Hepatocyte (in vitro differentiated cells): Measurements from ENCODE around the gene EGLN3. TPM values are rescaled to one million over a fixed set of nuclear protein-coding genes. Genes with fewer than 3 reads are reported as not detected.

Source experiments
- DNase-seq: peaks from one replicate; pipeline ENCODE4 v3.0.0-alpha.2; 2016; ENCODE audit warnings: low spot score
- H2AFZ ChIP-seq: fragments of 200-600 bp; sonication (generic); 2 replicates; pipeline ENCODE4 v1.6.0; 2016; ENCODE audit warnings: antibody characterized with exemption, mild to moderate bottlenecking
- H3K27ac ChIP-seq: fragments of 200-600 bp; sonication (generic); 2 replicates; pipeline ENCODE4 v1.5.1; 2016; ENCODE audit warnings: mild to moderate bottlenecking
- H3K27me3 ChIP-seq: fragments of 200-600 bp; sonication (generic); 2 replicates; pipeline ENCODE4 v1.6.1; 2016
- H3K36me3 ChIP-seq: fragments of 200-600 bp; sonication (generic); replicated peaks from 2 replicates; pipeline ENCODE4 v1.5.1; 2016; ENCODE audit warnings: low read depth; ENCODE audit not compliant: insufficient read depth
- H3K4me1 ChIP-seq: fragments of 200-600 bp; sonication (generic); 2 replicates; pipeline ENCODE4 v1.5.1; 2016; ENCODE audit warnings: mild to moderate bottlenecking, moderate library complexity; ENCODE audit not compliant: insufficient read depth
- H3K4me2 ChIP-seq: fragments of 200-600 bp; sonication (generic); 2 replicates; pipeline ENCODE4 v1.6.0; 2016
- H3K4me3 ChIP-seq: fragments of 200-600 bp; sonication (generic); 2 replicates; pipeline ENCODE4 v1.5.1; 2016; ENCODE audit warnings: mild to moderate bottlenecking
- H3K79me2 ChIP-seq: fragments of 200-600 bp; sonication (generic); 2 replicates; pipeline ENCODE4 v1.6.0; 2017; ENCODE audit warnings: mild to moderate bottlenecking
- H3K9me2 ChIP-seq: fragments of 200-600 bp; sonication (generic); replicated peaks from 2 replicates; pipeline ENCODE4 v1.6.0; 2017; ENCODE audit warnings: mild to moderate bottlenecking; ENCODE audit not compliant: insufficient read depth
- H3K9me3 ChIP-seq: fragments of 200-600 bp; sonication (generic); 2 replicates; pipeline ENCODE4 v1.5.1; 2016; ENCODE audit warnings: low read depth, mild to moderate bottlenecking
- H4K20me1 ChIP-seq: fragments of 200-600 bp; sonication (generic); 2 replicates; pipeline ENCODE4 v1.6.0; 2016; ENCODE audit warnings: mild to moderate bottlenecking; ENCODE audit not compliant: insufficient read depth, poor library complexity, severe bottlenecking
- CTCF ChIP-seq: fragments of 200-600 bp; sonication (generic); IDR thresholded peaks from 2 replicates; pipeline ENCODE4 v1.5.1; 2016; ENCODE audit warnings: antibody characterized with exemption, mild to moderate bottlenecking; ENCODE audit not compliant: poor library complexity
- EZH2 ChIP-seq: fragments of 200-600 bp; sonication (generic); IDR thresholded peaks from 2 replicates; pipeline ENCODE4 v1.6.1; 2016; ENCODE audit warnings: antibody characterized with exemption, mild to moderate bottlenecking, borderline replicate concordance
- EZH2phosphoT487 ChIP-seq: fragments of 200-600 bp; sonication (generic); IDR thresholded peaks from one replicate; pipeline ENCODE4 v1.6.1; 2018; ENCODE audit warnings: antibody characterized with exemption, mild to moderate bottlenecking, low read depth, moderate library complexity; ENCODE audit not compliant: unreplicated experiment, severe bottlenecking
- WGBS: methylation state at CpG from one replicate; pipeline ENCODE4 v1.1.6; 2016; ENCODE audit warnings: low lambda C conversion rate; ENCODE audit errors: missing lambda C conversion rate; 5-methylcytosine and 5-hydroxymethylcytosine counted together
- polyA plus RNA-seq: library from polyadenylated mRNA; unstranded; fragments of >200 nt; fragmentation: Nextera tagmentation; extraction: Ambion mirVana; gene quantifications from 2 replicates; pipeline ENCODE4 v1.2.1, GENCODE V29; 2016
- total RNA-seq: library from RNA; depleted of rRNA; stranded (reverse); fragments of >200 nt; gene quantifications from 2 replicates; pipeline ENCODE4 v1.2.3, GENCODE V29; 2014

EGLN3 gene
- total and polyA plus RNA-seq, 2 experiments from 2014 or later = 11.9 to 17.2 TPM

- H3K9me2 ChIP-seq = no peaks in the 10 kb centered on the region
- H3K4me3 ChIP-seq = no peak overlapping the region
- peaks cover 11% of the 10 kb centered on the region for H3K79me2 ChIP-seq
- no peaks in the 10 kb centered on the region for H4K20me1 ChIP-seq
- H3K9me3 ChIP-seq = no peaks in the 10 kb centered on the region
- no peaks in the 10 kb centered on the region for H3K27me3 ChIP-seq
- H3K36me3 ChIP-seq = no peaks in the 10 kb centered on the region
- peaks cover 13% of the 10 kb centered on the region for H3K4me1 ChIP-seq
- TF ChIP-seq EZH2 (no peak), CTCF (no peak), EZH2phosphoT487 (no peak)
- no peak for DNase-seq
- 71% methylated on average over 8 of the region's 8 CpGs for WGBS
- no peak overlapping the region for H3K27ac ChIP-seq
- H2AFZ ChIP-seq = no peak overlapping the region
- no peak overlapping the region for H3K4me2 ChIP-seq
Observed at GRCh38 chr14:33933386-33933933, 17.4 kb downstream of the EGLN3 start.

GRCh38 chr14:33932576-33933345 lies 18.1 kb downstream of the EGLN3 start:
- Histone ChIP-seq H4K20me1 (no peaks in the 10 kb centered on the region), H3K4me3 (no peak overlapping the region), H3K4me1 (peaks cover 8% of the 10 kb centered on the region), H3K9me3 (no peaks in the 10 kb centered on the region), H3K9me2 (no peaks in the 10 kb centered on the region), H3K79me2 (peaks cover 11% of the 10 kb centered on the region), H3K36me3 (no peaks in the 10 kb centered on the region), H3K27me3 (no peaks in the 10 kb centered on the region), H3K4me2 (no peak overlapping the region), H3K27ac (no peak overlapping the region), H2AFZ (no peak overlapping the region)
- DNase-seq = no peak
- 71% methylated on average over 4 of the region's 4 CpGs for WGBS
- TF ChIP-seq EZH2 = no peak
- TF ChIP-seq CTCF = no peak

GRCh38 chr14:33932033-33932432 lies 18.8 kb downstream of the EGLN3 start:
- Histone ChIP-seq H3K79me2 (peaks cover 11% of the 10 kb centered on the region), H3K9me2 (no peaks in the 10 kb centered on the region), H3K4me1 (peaks cover 8% of the 10 kb centered on the region), H3K36me3 (no peaks in the 10 kb centered on the region), H3K9me3 (no peaks in the 10 kb centered on the region), H3K4me3 (no peak overlapping the region), H3K27ac (no peak overlapping the region), H2AFZ (no peak overlapping the region), H4K20me1 (no peaks in the 10 kb centered on the region), H3K4me2 (no peak overlapping the region), H3K27me3 (no peaks in the 10 kb centered on the region)
- WGBS = 96% methylated on average over 3 of the region's 3 CpGs
- TF ChIP-seq EZH2 (no peak), CTCF (no peak), EZH2phosphoT487 (no peak)
- no peak for DNase-seq
